SK-N-SH (cell line): Measurements from ENCODE around the gene MGAT5. TPM values are rescaled to one million over a fixed set of nuclear protein-coding genes. Genes with fewer than 3 reads are reported as not detected.
A peak's percentile ranks its signal among the peaks of the same experiment; 100 is the strongest.

ENCODE experiments used
- CTCF ChIA-PET: fragments of 300-600, 350-600 bp; formaldehyde crosslinking; extraction: SDS; loops from one replicate; lab custom pipeline; 2021; lab: Yijun Ruan, JAX
- POLR2A ChIA-PET: fragments of 350-600 bp; sonication (Branson Sonifier 250); formaldehyde crosslinking; extraction: SDS; loops from one replicate; lab custom pipeline; 2020; ENCODE audit warnings: antibody characterized with exemption, inconsistent platforms; lab: Yijun Ruan, JAX
- DNase-seq: peaks from one replicate; pipeline ENCODE4 v3.0.0; 2012
- H2AFZ ChIP-seq: fragments of 200-600 bp; sonication (generic); 2 replicates; pipeline ENCODE4 v1.8.1; 2016; ENCODE audit warnings: antibody characterized with exemption, mild to moderate bottlenecking, low read depth
- H3F3A ChIP-seq: fragments of 200-600 bp; sonication (generic); replicated peaks from 2 replicates; pipeline ENCODE3; 2016; ENCODE audit warnings: antibody characterized with exemption, mild to moderate bottlenecking; ENCODE audit not compliant: insufficient read depth
- H3K27ac ChIP-seq, 2 experiments: fragments of 200-500 bp in 1 of 2; fragments of 200-600 bp in 1 of 2; sonication (Bioruptor generic) in 1 of 2; sonication (generic), shearing (Covaris generic) in 1 of 2; 2 replicates each; pipeline versions ENCODE4 v1.5.1 to v1.6.1; 2014 to 2016; ENCODE audit warnings: low read depth in 2 of 2, inconsistent platforms in 1 of 2, low read length in 1 of 2, mild to moderate bottlenecking in 1 of 2, mixed read lengths in 1 of 2
- H3K27me3 ChIP-seq: fragments of 200-600 bp; sonication (generic), shearing (Covaris generic); 2 replicates; pipeline ENCODE4 v1.6.1; 2016; ENCODE audit warnings: mixed run types; ENCODE audit not compliant: insufficient read depth
- H3K36me3 ChIP-seq, 2 experiments: fragments of 200-500 bp in 1 of 2; fragments of 200-600 bp in 1 of 2; sonication (Bioruptor generic) in 1 of 2; sonication (generic) in 1 of 2; replicated peaks in 1 of 2; 2 replicates each; pipeline versions ENCODE3 to v1.5.1; 2014 to 2016; ENCODE audit warnings: low read length in 1 of 2, mild to moderate bottlenecking in 1 of 2; ENCODE audit not compliant: insufficient read depth in 2 of 2, control insufficient read depth in 1 of 2
- H3K4me1 ChIP-seq, 2 experiments: fragments of 200-500 bp in 1 of 2; fragments of 200-600 bp in 1 of 2; sonication (Bioruptor generic) in 1 of 2; sonication (generic), shearing (Covaris generic) in 1 of 2; 2 replicates each; pipeline versions ENCODE4 v1.5.1 to v1.6.1; 2014 to 2016; ENCODE audit warnings: low read depth in 1 of 2, low read length in 1 of 2, mixed run types in 1 of 2; ENCODE audit not compliant: insufficient read depth in 2 of 2, control insufficient read depth in 1 of 2
- H3K4me2 ChIP-seq: fragments of 200-600 bp; sonication (generic), shearing (Covaris generic); 2 replicates; pipeline ENCODE4 v1.6.1; 2017; ENCODE audit warnings: mixed run types
- H3K4me3 ChIP-seq, 2 experiments: fragments of 200-500 bp in 1 of 2; fragments of 200-600 bp in 1 of 2; sonication (Bioruptor generic) in 1 of 2; sonication (generic), shearing (Covaris generic) in 1 of 2; 2 replicates each; pipeline versions ENCODE4 v1.5.1 to v1.8.1; 2014 to 2016; ENCODE audit warnings: low read depth in 2 of 2, inconsistent platforms in 1 of 2, low read length in 1 of 2, mild to moderate bottlenecking in 1 of 2, mixed read lengths in 1 of 2, moderate library complexity in 1 of 2
- H3K79me2 ChIP-seq: fragments of 200-600 bp; sonication (generic); 2 replicates; pipeline ENCODE4 v1.8.1; 2017; ENCODE audit warnings: mild to moderate bottlenecking; ENCODE audit not compliant: insufficient read depth
- H3K9ac ChIP-seq: fragments of 200-600 bp; sonication (generic); 2 replicates; pipeline ENCODE4 v1.6.1; 2017; ENCODE audit warnings: mixed run types
- H3K9me2 ChIP-seq: fragments of 200-600 bp; sonication (generic); 2 replicates; pipeline ENCODE4 v1.6.1; 2017; ENCODE audit warnings: mixed run types
- H3K9me3 ChIP-seq: fragments of 200-600 bp; sonication (generic); 2 replicates; pipeline ENCODE4 v1.6.1; 2017; ENCODE audit warnings: mixed run types, mild to moderate bottlenecking, moderate library complexity
- H4K20me1 ChIP-seq: fragments of 200-600 bp; sonication (generic); 2 replicates; pipeline ENCODE4 v1.6.1; 2017; ENCODE audit warnings: mild to moderate bottlenecking, mixed run types; ENCODE audit not compliant: insufficient read depth
- ELF1 ChIP-seq: IDR thresholded peaks from 2 replicates; pipeline ENCODE4 v1.4.0; 2012
- EZH2phosphoT487 ChIP-seq: fragments of 200-600 bp; sonication (generic); IDR thresholded peaks from 2 replicates; pipeline ENCODE4 v1.6.1; 2017; ENCODE audit warnings: low read depth, mixed run types, mild to moderate bottlenecking, antibody characterized with exemption, moderate library complexity, borderline replicate concordance
- GABPA ChIP-seq: IDR thresholded peaks from 2 replicates; pipeline ENCODE4 v1.4.0; 2012; ENCODE audit warnings: low read depth, mild to moderate bottlenecking
- GATA2 ChIP-seq: sonication (generic); formaldehyde crosslinking; IDR thresholded peaks from 2 replicates; pipeline ENCODE4 v1.5.0; 2020; ENCODE audit warnings: mild to moderate bottlenecking, missing genetic modification reagents
- JUND ChIP-seq: IDR thresholded peaks from 2 replicates; pipeline ENCODE4 v1.4.0; 2012
- MEF2A ChIP-seq: IDR thresholded peaks from 2 replicates; pipeline ENCODE4 v1.4.0; 2012; ENCODE audit warnings: low read depth, borderline replicate concordance
- NFIC ChIP-seq: IDR thresholded peaks from 2 replicates; pipeline ENCODE4 v1.4.0; 2012; ENCODE audit warnings: borderline replicate concordance
- NRF1 ChIP-seq: IDR thresholded peaks from 2 replicates; pipeline ENCODE4 v1.6.1; 2012; ENCODE audit warnings: low read depth, mild to moderate bottlenecking, low read length
- POLR2AphosphoS5 ChIP-seq: IDR thresholded peaks from 2 replicates; pipeline ENCODE4 v1.6.1; 2012; ENCODE audit warnings: low read depth, low read length
- RCOR1 ChIP-seq: fragments of 150-350 bp; IDR thresholded peaks from 2 replicates; pipeline ENCODE4 v1.6.1; 2017; ENCODE audit warnings: antibody characterized with exemption, low read length
- RXRA ChIP-seq: IDR thresholded peaks from 2 replicates; pipeline ENCODE4 v1.4.0; 2012; ENCODE audit warnings: low read depth, mild to moderate bottlenecking, borderline replicate concordance
- SMC3 ChIP-seq: IDR thresholded peaks from 2 replicates; pipeline ENCODE4 v1.6.1; 2012; ENCODE audit warnings: low read depth, low read length, improper control_type of control experiment
- TEAD4 ChIP-seq: IDR thresholded peaks from 2 replicates; pipeline ENCODE4 v1.4.0; 2012; ENCODE audit warnings: mild to moderate bottlenecking, borderline replicate concordance; ENCODE audit not compliant: insufficient read depth
- WGBS: methylation state at CpG from one replicate; pipeline ENCODE4 v1.1.6; 2017; ENCODE audit warnings: low lambda C conversion rate; 5-methylcytosine and 5-hydroxymethylcytosine counted together
- polyA plus RNA-seq, 3 experiments: library from polyadenylated mRNA; depleted of rRNA; stranded (reverse); fragments of >200 nt; gene quantifications; 2 replicates each; pipeline ENCODE4 v1.2.3, GENCODE V29; 2012
- TF ChIP-seq, protein P1 (sequence below): fragments of 150-350 bp; IDR thresholded peaks from 2 replicates; pipeline ENCODE4 v1.6.1; 2016; ENCODE audit warnings: mild to moderate bottlenecking, low read depth, low read length
- TF ChIP-seq, protein P2 (sequence below): IDR thresholded peaks from 2 replicates; pipeline ENCODE4 v1.4.0; 2012; ENCODE audit warnings: low read depth, borderline replicate concordance
- TF ChIP-seq, protein P3 (sequence below): fragments of 150-350 bp; IDR thresholded peaks from 2 replicates; pipeline ENCODE4 v1.6.1; 2017; ENCODE audit warnings: antibody characterized with exemption, low read length, low read depth, borderline replicate concordance
- TF ChIP-seq, protein P4 (sequence below): IDR thresholded peaks from 2 replicates; pipeline ENCODE4; 2012

MGAT5 gene
- polyA plus RNA-seq, 1 of the 3 experiments (the other 2 are of a cell fraction) = 18.2 TPM

DNA sequence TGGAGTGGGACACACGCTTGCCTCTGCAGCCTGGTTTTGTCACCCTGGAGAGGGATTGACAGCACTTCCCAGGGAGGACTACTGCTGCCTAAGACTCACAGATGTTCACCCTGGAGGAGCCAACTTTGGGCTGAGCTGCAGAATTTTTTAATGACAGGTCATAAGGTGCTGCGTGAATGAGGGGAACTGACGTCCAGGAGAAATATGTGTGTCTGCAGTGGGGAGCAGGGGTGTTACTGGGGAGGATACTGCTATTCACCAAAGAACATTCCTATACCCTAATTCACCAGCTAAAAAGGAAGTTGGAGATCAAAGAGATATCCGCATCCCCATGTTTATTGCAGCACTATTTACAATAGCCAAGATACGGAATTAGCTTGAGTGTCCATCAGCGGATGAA, 144.4 kb downstream of the MGAT5 start (continued):
- TF ChIP-seq EZH2phosphoT487 (no peak), JUND (peak; percentile 73), NRF1 (no peak), MEF2A (no peak), RXRA (no peak), TEAD4 (peak; percentile 76), GATA2 (CRISPR knock-in tag) (no peak), POLR2AphosphoS5 (no peak), ELF1 (no peak)
- TF ChIP-seq, protein P1, sequence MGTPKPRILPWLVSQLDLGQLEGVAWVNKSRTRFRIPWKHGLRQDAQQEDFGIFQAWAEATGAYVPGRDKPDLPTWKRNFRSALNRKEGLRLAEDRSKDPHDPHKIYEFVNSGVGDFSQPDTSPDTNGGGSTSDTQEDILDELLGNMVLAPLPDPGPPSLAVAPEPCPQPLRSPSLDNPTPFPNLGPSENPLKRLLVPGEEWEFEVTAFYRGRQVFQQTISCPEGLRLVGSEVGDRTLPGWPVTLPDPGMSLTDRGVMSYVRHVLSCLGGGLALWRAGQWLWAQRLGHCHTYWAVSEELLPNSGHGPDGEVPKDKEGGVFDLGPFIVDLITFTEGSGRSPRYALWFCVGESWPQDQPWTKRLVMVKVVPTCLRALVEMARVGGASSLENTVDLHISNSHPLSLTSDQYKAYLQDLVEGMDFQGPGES = no peak
- TF ChIP-seq, protein P2, sequence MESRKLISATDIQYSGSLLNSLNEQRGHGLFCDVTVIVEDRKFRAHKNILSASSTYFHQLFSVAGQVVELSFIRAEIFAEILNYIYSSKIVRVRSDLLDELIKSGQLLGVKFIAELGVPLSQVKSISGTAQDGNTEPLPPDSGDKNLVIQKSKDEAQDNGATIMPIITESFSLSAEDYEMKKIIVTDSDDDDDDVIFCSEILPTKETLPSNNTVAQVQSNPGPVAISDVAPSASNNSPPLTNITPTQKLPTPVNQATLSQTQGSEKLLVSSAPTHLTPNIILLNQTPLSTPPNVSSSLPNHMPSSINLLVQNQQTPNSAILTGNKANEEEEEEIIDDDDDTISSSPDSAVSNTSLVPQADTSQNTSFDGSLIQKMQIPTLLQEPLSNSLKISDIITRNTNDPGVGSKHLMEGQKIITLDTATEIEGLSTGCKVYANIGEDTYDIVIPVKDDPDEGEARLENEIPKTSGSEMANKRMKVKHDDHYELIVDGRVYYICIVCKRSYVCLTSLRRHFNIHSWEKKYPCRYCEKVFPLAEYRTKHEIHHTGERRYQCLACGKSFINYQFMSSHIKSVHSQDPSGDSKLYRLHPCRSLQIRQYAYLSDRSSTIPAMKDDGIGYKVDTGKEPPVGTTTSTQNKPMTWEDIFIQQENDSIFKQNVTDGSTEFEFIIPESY = no peak
- TF ChIP-seq, protein P3, sequence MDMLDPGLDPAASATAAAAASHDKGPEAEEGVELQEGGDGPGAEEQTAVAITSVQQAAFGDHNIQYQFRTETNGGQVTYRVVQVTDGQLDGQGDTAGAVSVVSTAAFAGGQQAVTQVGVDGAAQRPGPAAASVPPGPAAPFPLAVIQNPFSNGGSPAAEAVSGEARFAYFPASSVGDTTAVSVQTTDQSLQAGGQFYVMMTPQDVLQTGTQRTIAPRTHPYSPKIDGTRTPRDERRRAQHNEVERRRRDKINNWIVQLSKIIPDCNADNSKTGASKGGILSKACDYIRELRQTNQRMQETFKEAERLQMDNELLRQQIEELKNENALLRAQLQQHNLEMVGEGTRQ = no peak

DNA sequence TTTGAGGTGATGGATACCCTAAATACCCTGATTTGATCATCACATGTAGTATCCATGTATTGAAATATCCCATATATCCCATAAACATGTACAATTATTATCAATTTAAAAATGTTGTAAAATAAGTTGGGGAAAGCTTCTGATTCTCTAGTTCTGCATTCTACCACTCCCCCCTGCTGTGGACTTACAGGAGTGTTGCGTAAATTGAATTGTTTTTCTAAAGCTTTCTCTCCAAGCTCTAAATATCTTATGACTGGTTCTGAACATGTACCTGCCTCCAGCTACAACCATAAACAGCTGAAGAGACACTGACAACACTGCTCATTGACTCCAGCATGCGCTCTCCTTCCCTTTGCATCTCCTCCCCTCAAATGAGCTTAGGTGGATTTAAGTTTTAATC, 145.2 kb downstream of the MGAT5 start:
- H3K4me2 ChIP-seq = no peak overlapping the region

More for the DNA sequence above, 145.2 kb downstream of the MGAT5 start:
- peaks cover 0 to 33% of the 10 kb centered on the region in 2 experiments; a peak in 2 of 4 replicates for H3K4me1 ChIP-seq
- no peaks in the 10 kb centered on the region for H3K79me2 ChIP-seq
- no peak overlapping the region for H3K9ac ChIP-seq
- no peaks in the 10 kb centered on the region for H4K20me1 ChIP-seq
- TF ChIP-seq GABPA (no peak), RCOR1 (no peak), NRF1 (no peak), SMC3 (no peak), NFIC (no peak)
- TF ChIP-seq, protein P3 = no peak
- TF ChIP-seq, protein P4, sequence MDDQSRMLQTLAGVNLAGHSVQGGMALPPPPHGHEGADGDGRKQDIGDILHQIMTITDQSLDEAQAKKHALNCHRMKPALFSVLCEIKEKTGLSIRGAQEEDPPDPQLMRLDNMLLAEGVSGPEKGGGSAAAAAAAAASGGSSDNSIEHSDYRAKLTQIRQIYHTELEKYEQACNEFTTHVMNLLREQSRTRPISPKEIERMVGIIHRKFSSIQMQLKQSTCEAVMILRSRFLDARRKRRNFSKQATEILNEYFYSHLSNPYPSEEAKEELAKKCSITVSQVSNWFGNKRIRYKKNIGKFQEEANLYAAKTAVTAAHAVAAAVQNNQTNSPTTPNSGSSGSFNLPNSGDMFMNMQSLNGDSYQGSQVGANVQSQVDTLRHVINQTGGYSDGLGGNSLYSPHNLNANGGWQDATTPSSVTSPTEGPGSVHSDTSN = no peak
- H3K4me3 ChIP-seq = no peak overlapping the region
- no peaks in the 10 kb centered on the region for H3K9me3 ChIP-seq
- H3K27ac ChIP-seq = peak overlapping the region in 1 of 2 experiments; percentile 55; a peak in 2 of 4 replicates
- no peaks in the 10 kb centered on the region for H3F3A ChIP-seq
- no peaks in the 10 kb centered on the region for H3K9me2 ChIP-seq
- WGBS = 97% methylated on average over 2 of the region's 2 CpGs
- H2AFZ ChIP-seq = no peak overlapping the region
- POLR2A ChIA-PET = no interaction called here
- CTCF ChIA-PET = interaction anchor here (1.6 to 6.0 kb wide), 3 partner anchors 13 to 153 kb away, joined by 5 to 41 read pairs (median 18); no protein-coding TSS in a partner anchor
- DNase-seq = no peak
- H3K36me3 ChIP-seq = peaks cover 0 to 7% of the 10 kb centered on the region in 2 experiments
- no peaks in the 10 kb centered on the region for H3K27me3 ChIP-seq
